HG03159 (cell line): ENCODE measurements around the gene POMT1.

Experiments used
- ATAC-seq: cut with Tn5 transposase; IDR thresholded peaks from one replicate; pipeline ENCODE4 v1.9.1; 2021; ENCODE audit warnings: mild to moderate bottlenecking, moderate library complexity; ENCODE audit not compliant: unreplicated experiment

Gene POMT1

DNA sequence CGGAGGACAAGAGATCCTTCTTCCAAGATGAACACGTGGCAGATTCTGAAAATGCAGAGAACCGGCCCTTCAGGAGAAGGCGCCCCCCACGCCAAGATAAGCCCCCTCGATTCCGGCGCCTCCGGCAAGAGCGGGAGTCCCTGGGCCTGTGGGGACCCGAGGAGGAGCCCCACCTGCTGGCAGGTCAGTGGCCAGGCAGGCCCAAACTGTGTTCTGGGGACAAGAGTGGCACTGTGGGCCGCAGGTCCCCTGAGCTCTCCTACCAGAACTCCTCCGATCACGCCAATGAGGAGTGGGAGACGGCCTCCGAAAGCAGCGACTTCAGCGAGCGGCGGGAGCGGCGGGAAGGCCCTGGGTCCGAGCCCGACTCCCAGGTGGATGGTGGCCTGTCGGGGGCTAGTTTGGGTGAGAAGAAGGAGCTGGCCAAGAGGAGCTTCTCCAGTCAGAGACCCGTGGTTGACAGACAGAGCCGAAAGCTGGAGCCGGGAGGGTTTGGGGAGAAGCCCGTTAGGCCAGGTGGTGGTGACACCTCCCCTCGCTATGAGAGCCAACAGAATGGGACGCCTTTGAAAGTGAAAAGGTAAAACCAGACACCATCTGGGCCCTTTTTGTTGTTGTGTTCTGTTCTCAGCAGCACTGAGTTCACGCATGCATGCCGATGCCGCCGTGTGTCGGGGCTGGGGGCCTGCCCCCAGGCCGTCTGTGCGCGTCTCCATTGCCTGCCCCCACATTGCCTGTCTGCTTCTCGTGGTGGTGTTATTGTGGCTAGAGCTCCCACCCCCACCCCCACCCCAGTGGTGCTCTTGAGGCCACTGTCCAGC is 26.6 kb upstream of the POMT1 start:
- no peak for ATAC-seq

DNA sequence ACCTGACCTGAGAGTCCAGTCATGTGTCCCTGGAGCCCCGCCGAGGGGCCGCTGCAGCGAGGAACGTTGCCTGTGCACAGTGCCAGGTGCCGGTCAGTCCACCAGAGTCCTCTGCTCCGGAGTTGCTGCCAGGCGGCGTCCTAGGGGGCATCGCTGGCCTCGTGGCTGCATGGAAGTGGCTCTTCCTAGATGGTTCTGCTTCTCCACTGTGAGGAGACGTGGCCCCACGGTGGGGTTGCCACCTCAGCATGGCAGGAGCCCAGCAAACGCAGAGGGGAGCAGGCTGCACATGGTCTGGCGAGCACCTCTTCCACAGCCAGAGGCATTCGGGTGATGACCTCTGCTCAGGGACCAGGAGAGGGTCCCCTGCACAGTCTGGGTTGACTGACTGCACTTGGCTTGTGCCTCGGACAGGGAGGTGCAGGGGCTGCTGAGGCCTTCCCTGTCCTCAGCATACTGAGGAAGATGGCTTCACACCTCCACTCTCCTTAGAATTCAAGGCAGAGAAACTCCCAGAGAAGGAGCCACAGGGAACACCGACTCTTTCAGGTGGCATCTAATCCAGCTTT is 25.9 kb upstream of the POMT1 start:
- no peak for ATAC-seq

DNA sequence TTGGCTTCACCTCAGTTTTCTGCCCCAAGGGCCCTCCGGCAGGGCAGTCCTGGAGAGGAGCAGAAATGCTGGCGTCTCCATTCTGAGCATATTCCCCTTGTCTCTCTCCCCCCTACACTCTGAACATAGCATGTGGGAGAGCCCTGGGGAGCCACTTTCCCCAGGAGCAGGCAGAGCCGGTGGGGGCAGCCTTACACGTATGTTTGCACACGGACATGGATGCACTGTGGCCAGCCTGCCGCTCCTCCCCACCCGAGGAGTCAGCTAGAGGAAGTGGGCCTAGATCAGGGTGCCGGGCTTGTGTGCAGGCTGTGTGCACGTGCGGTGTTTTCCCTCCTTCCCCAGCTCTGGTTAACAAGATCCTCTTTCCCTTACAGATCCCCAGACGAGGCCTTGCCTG is 25.4 kb upstream of the POMT1 start:
- ATAC-seq = no peak

DNA sequence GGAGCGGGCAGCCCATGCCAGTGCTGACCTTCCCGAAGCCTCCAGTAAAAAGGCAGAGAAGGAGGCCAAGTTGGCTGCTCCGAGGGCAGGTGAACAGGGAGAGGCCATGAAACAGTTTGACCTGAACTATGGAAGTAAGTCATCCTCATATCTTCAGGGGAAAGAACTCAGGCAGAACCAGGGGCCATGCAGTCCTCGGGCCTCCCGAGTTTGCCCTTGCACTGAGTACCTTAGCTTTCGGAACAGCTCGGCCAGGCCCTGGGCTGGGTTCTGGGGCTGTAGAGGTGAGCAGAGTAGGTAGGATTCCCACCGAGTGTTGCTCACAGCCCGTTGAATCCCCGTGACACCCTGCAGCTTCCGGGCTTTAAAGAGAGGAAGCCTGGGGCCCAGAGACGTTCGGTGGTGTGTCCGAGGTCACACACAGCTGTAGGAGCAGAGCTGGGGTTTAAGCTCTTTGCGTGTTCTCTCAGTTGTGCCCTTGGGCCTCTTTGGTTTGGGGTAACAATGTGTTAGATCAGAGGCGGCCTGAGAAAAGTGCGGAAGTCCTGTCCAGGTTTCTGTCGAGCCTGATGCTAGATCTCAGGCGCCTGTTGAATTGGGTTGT is 24.8 kb upstream of the POMT1 start:
- ATAC-seq = no peak

DNA sequence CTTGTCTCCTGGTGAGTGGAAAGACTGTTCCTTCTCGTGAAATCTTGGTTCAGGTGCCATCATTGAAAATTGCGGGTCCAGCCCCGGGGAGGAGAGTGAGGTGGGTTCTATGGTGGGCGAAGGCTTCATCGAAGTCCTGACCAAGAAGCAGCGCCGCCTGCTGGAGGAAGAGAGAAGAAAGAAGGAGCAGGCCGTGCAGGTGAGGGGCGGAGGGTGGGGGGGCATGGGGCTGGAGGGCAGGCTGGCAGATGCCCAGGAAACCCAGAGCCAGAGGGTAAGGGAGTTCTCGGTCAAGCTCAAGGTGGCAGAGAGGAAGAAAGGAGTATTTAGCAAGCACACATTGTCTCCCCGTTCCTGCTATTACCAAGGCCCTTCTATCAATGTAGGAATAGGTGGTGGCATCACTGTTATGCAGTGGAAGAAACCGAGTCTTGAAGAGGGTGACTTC is 24.3 kb upstream of the POMT1 start:
- ATAC-seq = no peak

DNA sequence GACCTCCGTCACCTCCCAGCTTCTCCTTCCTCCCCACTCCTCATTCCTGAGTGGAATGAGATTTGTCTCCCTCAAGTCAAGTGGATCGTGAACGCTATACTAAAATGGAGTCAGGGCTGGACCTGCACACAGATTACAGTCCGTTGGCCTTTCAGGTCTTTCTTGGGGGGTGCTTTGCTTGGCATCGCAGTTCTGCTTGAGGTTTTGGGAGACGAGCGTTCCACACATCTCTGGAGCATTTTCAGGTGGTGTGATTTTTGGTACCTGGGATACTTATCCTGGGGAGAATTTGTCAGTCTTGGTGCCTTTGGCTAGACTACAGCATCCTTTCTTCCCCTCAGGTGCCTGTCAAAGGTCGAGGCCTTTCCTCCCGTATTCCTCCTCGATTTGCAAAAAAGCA is 23.8 kb upstream of the POMT1 start:
- ATAC-seq = no peak

DNA sequence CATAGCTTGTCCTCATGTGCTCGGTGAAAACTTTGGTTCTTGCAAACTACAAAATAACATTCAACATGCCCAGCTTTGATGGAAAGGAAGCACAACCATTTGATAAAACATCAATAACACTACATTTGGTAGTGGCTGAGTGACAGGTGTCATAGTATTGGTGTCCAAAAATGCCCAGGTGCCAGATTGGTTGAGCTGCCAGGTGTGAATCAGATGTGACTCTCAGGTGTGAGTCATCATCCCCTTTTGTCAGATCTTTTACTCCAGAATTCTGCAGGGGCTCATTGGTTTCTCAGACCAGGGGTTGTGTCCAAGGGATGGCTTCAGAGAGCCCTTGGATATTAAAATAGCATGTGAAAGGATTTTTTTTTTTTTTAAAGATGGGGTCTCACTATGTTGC is 22.5 kb upstream of the POMT1 start:
- ATAC-seq = no peak

DNA sequence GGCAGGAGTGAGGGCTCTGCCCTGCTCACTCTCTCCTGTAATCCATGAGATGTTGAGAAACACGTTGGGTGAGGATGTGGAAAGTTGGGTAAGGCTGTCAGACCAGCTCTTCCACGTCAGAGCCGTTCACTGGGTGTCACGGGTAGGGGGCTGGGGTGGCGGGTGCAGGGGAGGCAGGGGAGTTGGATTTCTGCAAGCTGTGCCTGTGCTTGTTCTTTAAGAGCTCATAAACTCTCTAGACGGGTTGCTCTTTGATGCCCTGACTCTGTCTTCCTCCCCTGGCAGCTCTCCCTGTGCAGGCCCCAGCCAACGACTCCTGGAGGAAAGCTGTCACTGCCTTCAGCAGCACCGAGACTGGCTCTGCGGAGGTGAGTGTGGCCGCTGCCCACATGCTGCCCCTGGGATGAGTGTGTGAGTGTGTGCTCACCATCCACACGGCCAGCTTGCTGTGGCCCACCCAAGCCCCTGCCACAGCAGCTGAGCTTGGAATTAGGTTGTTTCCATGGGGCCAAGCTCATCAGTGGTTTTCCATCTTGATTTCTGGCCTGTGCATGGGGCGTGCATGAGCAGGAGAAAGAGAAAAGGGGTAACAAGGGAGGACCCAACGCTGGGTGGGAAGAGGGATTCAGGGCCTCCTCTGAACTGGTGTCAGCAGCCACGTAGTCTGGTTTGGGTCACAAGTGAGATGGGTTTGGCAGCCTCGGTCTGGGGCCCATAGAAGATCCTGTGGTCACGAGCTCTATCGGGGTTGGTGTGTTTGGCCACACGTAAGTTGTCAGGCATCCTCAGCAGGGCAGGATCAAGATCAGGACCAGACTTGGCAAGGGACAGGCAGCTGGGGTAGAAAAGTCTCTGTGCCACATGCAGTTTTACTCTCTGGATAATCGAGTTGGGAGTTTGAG is 21.0 kb upstream of the POMT1 start:
- ATAC-seq = no peak

DNA sequence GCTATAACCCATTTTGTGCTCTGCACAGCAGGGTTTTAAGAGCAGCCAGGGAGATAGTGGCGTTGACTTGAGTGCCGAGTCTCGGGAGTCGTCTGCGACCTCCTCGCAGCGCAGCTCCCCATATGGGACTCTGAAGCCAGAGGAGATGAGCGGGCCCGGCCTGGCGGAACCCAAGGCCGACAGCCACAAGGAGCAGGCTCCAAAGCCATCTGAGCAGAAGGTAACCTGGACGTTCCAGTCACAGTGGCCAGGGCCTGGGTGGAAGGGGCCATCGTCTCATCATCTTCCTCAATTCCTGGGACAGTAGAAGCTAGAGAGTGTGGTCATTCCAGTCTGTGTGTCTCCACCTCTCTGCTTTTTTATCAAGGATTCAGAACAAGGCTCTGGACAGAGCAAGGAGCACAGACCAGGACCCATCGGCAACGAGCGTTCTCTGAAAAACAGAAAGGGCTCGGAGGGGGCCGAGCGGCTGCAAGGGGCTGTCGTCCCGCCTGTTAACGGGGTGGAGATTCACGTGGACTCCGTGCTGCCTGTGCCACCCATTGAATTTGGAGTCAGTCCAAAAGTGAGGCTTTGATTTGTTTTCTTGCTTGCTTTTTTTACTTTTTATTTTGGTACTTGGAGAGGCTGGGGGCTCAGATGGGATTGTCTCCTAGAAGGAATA is 20.2 kb upstream of the POMT1 start:
- ATAC-seq = no peak

DNA sequence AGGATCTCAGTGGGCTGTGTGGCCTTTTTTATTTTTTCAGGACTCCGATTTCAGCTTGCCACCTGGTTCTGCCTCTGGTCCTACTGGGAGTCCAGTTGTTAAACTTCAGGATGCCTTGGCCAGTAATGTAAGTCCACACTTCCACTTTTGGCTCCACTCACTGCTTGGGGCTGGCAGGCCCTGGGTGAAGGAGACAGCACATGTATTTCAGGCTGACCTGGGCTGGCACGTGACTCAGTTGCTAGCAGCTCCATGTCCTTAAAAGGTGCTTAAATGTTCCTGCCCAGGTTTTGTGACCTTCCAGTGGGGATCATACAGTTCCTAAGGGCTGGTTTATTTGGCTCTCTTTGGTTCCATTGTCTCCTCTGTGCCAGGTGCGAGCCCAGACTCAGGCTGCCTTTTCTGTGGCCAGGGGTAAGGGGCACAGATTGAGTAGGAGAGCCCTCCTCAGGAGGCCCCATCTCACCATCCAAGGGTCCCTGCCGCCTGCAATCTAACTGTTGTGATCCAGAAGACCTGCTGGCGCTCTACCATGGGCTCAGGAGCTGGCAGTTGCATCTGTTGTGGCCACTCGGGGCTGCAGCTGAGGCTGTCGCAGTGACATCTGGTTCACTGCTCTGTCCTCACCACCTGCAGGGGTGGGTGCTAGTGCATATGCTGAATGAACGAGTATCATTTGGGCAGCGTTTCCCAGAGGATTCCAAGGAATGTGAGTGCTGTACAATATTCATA is 19.2 kb upstream of the POMT1 start:
- ATAC-seq = no peak

DNA sequence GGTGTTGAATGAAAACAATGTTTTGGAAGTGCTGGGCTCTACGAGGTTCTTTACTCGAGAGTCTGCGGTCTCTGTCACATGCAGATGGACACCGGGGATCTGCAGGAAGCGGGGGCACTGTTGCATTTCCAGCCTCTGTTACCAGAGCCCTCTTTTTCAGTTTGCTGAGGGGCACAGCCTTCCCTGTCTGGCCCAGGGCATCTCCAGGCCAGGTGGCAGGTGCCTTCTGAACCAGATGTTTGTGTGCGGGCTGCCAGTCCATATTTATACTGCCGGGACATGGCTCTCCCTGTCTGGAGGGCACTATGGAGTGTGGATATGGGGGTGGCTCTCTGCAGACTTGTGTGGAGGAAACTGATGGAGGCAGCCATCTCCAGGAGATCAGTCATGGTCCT is 18.7 kb upstream of the POMT1 start:
- ATAC-seq = no peak

DNA sequence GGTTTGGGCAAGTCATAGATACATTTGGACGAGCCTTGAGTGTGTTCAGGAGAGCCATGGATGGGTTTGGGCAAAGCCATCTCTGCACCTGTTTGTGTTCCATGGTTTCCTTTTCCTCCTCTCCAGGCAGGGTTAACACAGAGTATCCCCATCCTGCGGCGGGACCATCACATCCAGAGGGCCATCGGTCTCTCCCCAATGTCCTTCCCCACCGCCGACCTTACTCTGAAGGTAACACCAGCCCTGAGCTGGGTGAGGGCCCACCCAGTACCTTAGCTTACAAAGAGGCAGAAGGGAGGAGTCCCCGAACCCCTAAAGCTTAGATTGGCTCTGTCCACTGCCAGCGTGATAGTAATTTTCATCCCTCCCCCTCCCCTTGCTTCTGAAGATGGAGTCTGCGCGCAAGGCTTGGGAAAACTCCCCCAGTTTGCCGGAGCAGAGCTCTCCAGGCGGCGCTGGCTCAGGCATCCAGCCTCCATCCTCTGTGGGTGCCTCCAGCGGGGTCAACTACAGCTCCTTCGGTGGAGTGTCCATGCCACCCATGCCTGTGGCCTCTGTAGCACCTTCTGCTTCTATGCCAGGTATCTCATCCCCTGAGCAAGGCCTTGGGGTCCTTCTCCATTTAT is 18.0 kb upstream of the POMT1 start:
- ATAC-seq = no peak

DNA sequence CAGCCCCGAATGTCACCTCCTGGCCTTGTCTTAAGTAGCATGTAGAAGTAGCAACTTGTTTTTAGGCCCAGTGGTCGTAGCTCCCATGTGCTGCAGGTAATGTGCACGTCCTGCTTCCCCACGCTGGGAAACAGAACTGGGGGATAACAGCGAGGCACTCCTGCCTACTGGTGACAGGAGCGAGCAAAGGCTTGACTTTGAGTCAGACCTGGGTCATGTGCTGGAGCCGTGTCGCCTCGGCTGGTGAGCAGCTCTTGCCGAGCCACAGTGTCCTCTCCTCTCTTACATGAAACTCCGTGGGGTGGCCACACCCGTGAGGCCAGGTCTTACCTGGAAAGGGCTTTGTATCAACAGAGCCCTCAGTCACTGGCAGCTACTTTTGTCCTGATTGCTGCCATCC is 17.5 kb upstream of the POMT1 start:
- ATAC-seq = no peak

DNA sequence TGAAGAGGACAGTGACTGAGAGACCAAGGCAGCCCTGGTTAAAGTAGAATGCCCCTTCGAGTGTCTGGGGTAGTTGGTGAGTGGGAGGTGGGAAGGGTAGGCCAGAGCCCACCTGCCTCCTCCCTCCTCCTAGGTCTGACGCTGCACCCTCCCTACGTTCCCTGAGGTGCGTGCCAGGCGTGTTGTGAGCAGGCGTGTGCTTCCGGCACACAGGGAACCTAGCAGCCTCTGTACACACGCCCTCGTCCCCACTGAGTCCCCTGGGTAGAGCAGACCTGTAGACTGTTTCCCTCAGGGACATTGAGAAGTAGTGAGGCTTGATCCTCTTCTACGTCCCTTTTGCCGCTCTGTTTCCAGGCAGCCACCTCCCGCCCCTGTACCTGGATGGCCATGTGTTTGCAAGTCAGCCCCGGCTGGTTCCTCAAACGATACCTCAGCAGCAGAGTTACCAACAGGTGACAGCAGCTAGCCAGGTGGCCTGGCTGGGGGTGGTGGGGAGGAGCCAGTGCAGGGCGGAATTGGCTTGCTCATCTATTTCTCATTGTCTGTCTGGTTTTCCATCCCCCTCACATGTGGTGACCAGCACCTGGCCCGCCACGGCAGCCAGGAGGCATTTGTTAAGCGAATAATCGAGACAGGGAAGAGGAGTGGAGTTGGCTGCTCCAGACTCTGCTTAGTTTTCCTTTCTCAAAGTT is 16.8 kb upstream of the POMT1 start:
- no peak for ATAC-seq

DNA sequence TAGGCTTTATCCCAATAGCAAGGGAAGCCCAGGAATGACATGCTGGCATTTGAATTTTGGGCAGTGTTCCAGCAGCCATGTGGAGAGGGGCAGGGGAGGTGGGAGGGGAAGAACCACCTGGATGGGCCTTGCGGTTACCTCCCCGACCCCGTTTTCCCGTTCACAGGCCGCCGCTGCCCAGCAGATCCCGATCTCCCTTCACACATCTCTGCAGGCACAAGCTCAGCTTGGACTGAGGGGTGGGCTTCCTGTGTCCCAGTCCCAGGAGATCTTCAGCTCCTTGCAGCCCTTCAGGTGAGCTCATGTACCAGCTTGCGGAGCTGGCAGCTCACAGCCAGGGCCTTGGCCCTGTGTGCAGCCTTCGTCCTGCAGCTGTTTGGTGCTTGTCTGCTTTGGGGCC is 15.7 kb upstream of the POMT1 start:
- no peak for ATAC-seq

DNA sequence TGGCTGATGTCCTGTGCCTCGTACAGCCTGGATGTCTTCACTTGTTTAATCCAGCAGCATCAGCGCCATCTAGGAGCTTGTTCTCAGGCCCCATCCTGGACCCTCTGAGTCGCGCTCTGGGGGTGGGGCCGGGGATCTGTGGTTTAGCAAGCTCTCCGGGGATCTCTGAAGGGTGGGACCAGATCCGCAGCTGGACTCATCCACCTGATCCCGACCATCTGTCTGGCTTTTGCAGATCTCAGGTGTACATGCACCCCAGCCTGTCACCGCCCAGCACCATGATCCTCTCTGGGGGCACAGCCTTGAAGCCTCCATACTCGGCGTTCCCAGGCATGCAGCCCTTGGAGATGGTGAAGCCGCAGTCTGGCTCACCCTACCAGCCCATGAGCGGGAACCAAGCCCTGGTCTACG is 15.1 kb upstream of the POMT1 start:
- no peak for ATAC-seq

DNA sequence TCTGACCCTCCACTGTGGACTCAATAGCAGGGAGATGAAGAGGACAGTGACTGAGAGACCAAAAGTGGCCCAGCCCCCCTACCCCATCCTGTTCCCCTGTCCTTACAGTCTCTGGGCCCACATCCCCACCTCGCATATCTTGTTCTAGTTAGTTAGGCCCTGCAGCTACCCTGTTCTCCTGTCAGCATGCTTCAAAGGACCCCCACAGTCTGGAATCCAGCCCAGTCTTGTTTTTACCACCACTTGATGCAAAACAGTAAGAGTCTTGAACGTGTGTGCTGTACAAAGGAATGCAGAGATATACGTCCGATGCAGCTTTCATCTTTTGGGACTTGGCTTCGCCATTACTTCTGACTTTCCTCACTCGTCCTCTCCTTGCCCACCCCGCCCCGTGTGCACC is 12.2 kb upstream of the POMT1 start:
- ATAC-seq = no peak

DNA sequence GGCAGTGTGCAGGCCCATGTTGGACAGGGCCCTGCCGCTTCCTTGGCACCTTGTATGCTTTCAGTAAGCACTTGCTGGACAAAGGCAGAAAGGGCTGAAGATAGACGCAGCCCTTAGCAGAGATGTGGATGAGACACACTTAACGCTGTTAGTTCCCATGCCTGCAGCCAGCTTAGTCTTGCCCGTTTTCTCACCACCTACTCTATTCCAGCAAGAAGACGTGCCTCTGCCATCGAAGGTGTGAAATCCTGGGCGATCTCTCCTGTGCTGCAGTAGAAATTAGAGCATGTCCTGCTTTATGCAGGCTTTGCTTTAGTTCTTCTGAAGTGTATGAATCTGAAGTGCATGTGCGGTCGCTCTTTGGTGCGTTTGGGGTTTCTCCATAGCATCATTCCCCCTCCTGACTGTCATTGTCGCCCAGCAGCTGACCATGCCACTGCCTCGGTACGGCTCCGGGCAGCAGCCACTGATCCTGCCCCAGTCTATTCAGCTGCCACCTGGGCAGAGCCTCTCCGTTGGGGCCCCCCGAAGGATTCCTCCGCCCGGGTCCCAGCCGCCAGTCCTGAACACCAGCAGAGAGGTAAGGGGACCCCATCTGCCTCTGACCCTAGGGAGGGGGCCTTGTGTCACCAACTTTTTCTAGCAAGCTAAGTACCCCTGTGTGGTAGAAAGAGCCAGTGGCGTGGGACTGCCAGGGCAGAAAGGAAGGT is 11.6 kb upstream of the POMT1 start:
- ATAC-seq = no peak
